CD4-positive, alpha-beta memory T cell (primary cell): ENCODE results near the gene NADK. TPM values are rescaled to one million over a fixed set of nuclear protein-coding genes. Genes with fewer than 3 reads are reported as not detected.

ENCODE experiments used
- CTCF ChIA-PET: fragments of 350-600 bp; sonication (Branson Sonifier 250); formaldehyde crosslinking; loops from one replicate; lab custom pipeline; 2021; ENCODE audit warnings: inconsistent platforms; ENCODE audit not compliant: partially characterized antibody; lab: Charles Lee
- POLR2A ChIA-PET: fragments of 350-600 bp; sonication (Branson Sonifier 250); formaldehyde crosslinking; loops from one replicate; lab custom pipeline; 2021; ENCODE audit not compliant: partially characterized antibody; lab: Charles Lee
- DNase-seq, 5 donors: peaks; one replicate each; pipeline versions ENCODE4 v3.0.0 to v3.0.0-alpha.2; 2020 to 2022; ENCODE audit warnings: mixed read lengths in 1 of 5
- H3K27ac ChIP-seq: one replicate; pipeline ENCODE4 v1.7.0; 2013; ENCODE audit warnings: low read depth, low read length
- H3K27me3 ChIP-seq: 2 replicates; pipeline ENCODE4 v1.7.0; 2013; ENCODE audit warnings: mild to moderate bottlenecking, low read length, moderate library complexity; ENCODE audit not compliant: insufficient read depth
- H3K36me3 ChIP-seq: 2 replicates; pipeline ENCODE4 v1.7.0; 2013; ENCODE audit warnings: mild to moderate bottlenecking, low read length, moderate library complexity; ENCODE audit not compliant: insufficient read depth
- H3K4me1 ChIP-seq: 2 replicates; pipeline ENCODE4 v1.7.0; 2013; ENCODE audit warnings: mild to moderate bottlenecking, low read length, moderate library complexity; ENCODE audit not compliant: insufficient read depth
- H3K4me3 ChIP-seq, 2 donors: one replicate each; pipeline ENCODE4 v1.7.0; 2013; ENCODE audit warnings: low read length in 2 of 2, mild to moderate bottlenecking in 1 of 2
- H3K9me3 ChIP-seq, 2 donors: one replicate each; pipeline ENCODE4 v1.7.0; 2013; ENCODE audit warnings: low read length in 2 of 2, control low read depth in 1 of 2; ENCODE audit not compliant: control insufficient read depth in 1 of 2
- H3K27ac Mint-ChIP-seq, 7 donors: one replicate each; pipeline ENCODE4 v1.8.0; 2020 to 2021; ENCODE audit warnings: mixed read lengths in 7 of 7, mild to moderate bottlenecking in 6 of 7, inconsistent platforms in 3 of 7, moderate library complexity in 3 of 7
- H3K27me3 Mint-ChIP-seq, 2 donors: one replicate each; pipeline ENCODE4 v1.8.0; 2020 to 2021; ENCODE audit warnings: mixed read lengths in 2 of 2
- H3K36me3 Mint-ChIP-seq, 2 donors: one replicate each; pipeline ENCODE4 v1.8.0; 2020 to 2021; ENCODE audit warnings: mixed read lengths in 2 of 2, inconsistent platforms in 1 of 2, mild to moderate bottlenecking in 1 of 2
- H3K4me1 Mint-ChIP-seq, 4 donors: one replicate each; pipeline ENCODE4 v1.8.0; 2020 to 2021; ENCODE audit warnings: mixed read lengths in 4 of 4, mild to moderate bottlenecking in 1 of 4
- H3K4me3 Mint-ChIP-seq, 8 donors: one replicate each; pipeline ENCODE4 v1.8.0; 2020 to 2021; ENCODE audit warnings: mixed read lengths in 8 of 8, mild to moderate bottlenecking in 7 of 8, moderate library complexity in 6 of 8, inconsistent platforms in 3 of 8
- H3K9me3 Mint-ChIP-seq, 8 donors: one replicate each; pipeline ENCODE4 v1.8.0; 2020 to 2021; ENCODE audit warnings: mixed read lengths in 8 of 8, mild to moderate bottlenecking in 5 of 8, inconsistent platforms in 3 of 8, moderate library complexity in 1 of 8
- intact Hi-C: fragments of 100-400 bp; cut with micrococcal nuclease; formaldehyde crosslinking; loops from one replicate; pipeline ENCODE4 v1.15.1; 2023
- polyA plus RNA-seq, 2 donors: library from polyadenylated mRNA; unstranded; fragments of 300-500 nt; fragmentation: Illumina TruSeq; gene quantifications; one replicate each; pipeline ENCODE4 v1.2.3, GENCODE V29; 2021
- total RNA-seq, 2 experiments: library from RNA; stranded (reverse); gene quantifications; one replicate each; pipeline ENCODE4 v1.2.3, GENCODE V29; 2021

NADK gene
- total and polyA plus RNA-seq, 4 experiments from 2014 or later, result 21.0 to 56.0 (median 38.5) TPM

DNA sequence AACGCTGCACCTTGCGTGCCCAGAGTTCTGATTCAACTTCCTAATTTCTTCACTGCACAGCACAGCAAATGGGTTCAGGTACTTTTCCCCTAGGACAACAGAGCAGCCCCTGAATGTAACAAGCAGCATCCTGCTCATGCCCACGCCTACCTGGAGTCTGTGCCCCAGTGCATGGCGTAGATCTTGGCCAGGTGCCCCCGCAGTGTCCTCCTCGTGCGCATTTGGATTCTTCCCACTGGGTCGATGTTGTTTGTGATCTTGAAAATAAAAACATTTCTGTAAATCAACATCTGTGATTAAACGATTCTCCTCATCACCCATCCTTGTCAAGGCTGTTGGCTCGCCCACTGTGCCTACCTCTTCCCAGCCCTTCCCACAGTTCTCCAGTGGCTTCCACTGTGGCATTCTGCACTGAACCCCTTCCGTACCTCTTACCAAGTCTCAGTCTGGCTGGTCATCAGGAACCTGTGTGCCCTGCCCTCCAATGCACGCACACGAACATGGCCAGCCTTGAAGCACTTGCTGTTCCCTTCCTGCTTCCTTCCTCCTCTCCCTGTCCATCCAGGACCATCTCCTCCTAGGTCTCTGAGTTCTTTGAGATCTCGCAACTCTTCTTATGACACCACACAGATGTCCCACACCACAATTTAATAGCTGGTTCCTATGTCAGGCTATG, 37.5 kb upstream of the NADK start:
- DNase-seq, result no peak
- peaks cover 26 to 51% of the 10 kb centered on the region in 2 donors for H3K36me3 Mint-ChIP-seq
- peaks cover 0 to 12% (median 4%) of the 10 kb centered on the region in 4 donors for H3K4me1 Mint-ChIP-seq
- no peaks in the 10 kb centered on the region for H3K9me3 Mint-ChIP-seq
- H3K4me3 Mint-ChIP-seq, result no peak overlapping the region
- Histone ChIP-seq H3K9me3 (no peaks in the 10 kb centered on the region), H3K27me3 (no peaks in the 10 kb centered on the region), H3K27ac (no peak overlapping the region), H3K4me3 (no peak overlapping the region), H3K36me3 (peaks cover 47% of the 10 kb centered on the region), H3K4me1 (no peaks in the 10 kb centered on the region)
- H3K27ac Mint-ChIP-seq, result peak overlapping the region in 2 of 7 donors; percentile 4 to 90
- intact Hi-C loops, result no loop called here
- POLR2A ChIA-PET, result no interaction called here
- CTCF ChIA-PET, result no interaction called here
- H3K27me3 Mint-ChIP-seq, result no peaks in the 10 kb centered on the region

DNA sequence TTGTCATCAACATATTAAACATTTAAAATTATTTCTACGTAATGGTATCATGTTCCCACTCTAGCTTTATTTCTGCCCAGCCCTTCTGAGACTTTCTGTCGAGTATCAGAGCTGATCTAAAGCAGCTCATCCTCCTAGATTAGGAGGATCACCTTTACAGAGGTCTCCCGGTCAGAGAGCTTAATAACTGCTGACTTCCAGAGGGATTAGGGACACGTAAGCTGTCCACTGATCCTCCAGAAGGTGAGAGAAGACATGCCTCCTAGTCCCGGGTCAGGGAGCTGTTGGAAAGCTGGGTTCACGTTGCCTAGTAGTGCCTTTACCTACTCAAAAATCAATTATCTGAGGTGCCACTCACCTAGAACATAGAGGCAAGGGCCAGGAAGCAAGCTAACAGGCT, 31.2 kb upstream of the NADK start:
- peaks cover 0 to 12% (median 1%) of the 10 kb centered on the region in 4 donors for H3K4me1 Mint-ChIP-seq
- ChIA-PET POLR2A (interaction anchor here (0.8 to 2.2 kb wide), 2 partner anchors 30 to 99 kb away, joined by 3 to 7 read pairs; no protein-coding TSS in a partner anchor), CTCF (interaction anchor here (0.7 to 1.1 kb wide), 2 partner anchors 19 to 99 kb away, joined by 3 read pairs; no protein-coding TSS in a partner anchor)
- peaks cover 17 to 48% of the 10 kb centered on the region in 2 donors for H3K36me3 Mint-ChIP-seq
- H3K4me3 ChIP-seq, result no peak overlapping the region
- peaks cover 42% of the 10 kb centered on the region for H3K36me3 ChIP-seq
- no peak overlapping the region for H3K27ac ChIP-seq
- intact Hi-C loops, result loop anchor here (10.0 kb wide), 1 partner anchor 45 kb away; no protein-coding TSS in a partner anchor
- no peaks in the 10 kb centered on the region for H3K9me3 Mint-ChIP-seq
- peak overlapping the region in 2 of 7 donors; percentile 10 to 31 for H3K27ac Mint-ChIP-seq
- H3K27me3 ChIP-seq, result no peaks in the 10 kb centered on the region
- no peak for DNase-seq
- no peak overlapping the region for H3K4me3 Mint-ChIP-seq
- H3K9me3 ChIP-seq, result no peaks in the 10 kb centered on the region
- no peaks in the 10 kb centered on the region for H3K27me3 Mint-ChIP-seq
- no peaks in the 10 kb centered on the region for H3K4me1 ChIP-seq

DNA sequence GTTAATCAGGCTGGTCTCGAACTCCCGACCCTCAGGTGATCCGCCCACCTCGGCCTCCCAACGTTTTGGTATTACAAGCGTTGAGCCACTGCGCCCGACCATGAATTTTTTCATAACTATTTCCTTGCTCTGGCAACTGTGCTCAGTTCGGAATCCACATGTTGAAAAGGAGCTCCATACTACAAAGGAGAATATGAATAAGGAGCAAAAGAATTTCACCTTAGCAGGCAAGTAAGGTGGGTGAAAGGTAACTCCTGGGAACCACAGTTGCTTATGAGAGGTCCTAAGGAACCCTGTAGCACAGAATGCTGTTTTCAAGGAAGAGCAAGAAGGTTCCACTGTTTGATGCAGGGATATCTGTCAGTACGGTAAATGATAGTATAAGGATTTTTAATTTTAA, 29.9 kb upstream of the NADK start:
- no peaks in the 10 kb centered on the region for H3K4me1 ChIP-seq
- peaks cover 41% of the 10 kb centered on the region for H3K36me3 ChIP-seq
- H3K36me3 Mint-ChIP-seq, result peaks cover 15 to 49% of the 10 kb centered on the region in 2 donors
- no peaks in the 10 kb centered on the region for H3K9me3 Mint-ChIP-seq
- no peak overlapping the region for H3K27ac ChIP-seq
- no peaks in the 10 kb centered on the region for H3K27me3 ChIP-seq
- H3K27me3 Mint-ChIP-seq, result no peaks in the 10 kb centered on the region
- peaks cover under 1 to 15% (median 4%) of the 10 kb centered on the region in 4 donors for H3K4me1 Mint-ChIP-seq
- ChIA-PET CTCF (interaction anchor here (1.1 kb wide), 1 partner anchor 20 kb away, joined by 3 read pairs; no protein-coding TSS in a partner anchor), POLR2A (no interaction called here)
- no peak for DNase-seq
- H3K9me3 ChIP-seq, result no peaks in the 10 kb centered on the region
- H3K27ac Mint-ChIP-seq, result peak overlapping the region in 2 of 7 donors; percentile 22 to 75
- H3K4me3 Mint-ChIP-seq, result no peak overlapping the region
- intact Hi-C loops, result loop anchor here (10.0 kb wide), 1 partner anchor 47 kb away; no protein-coding TSS in a partner anchor
- H3K4me3 ChIP-seq, result no peak overlapping the region

DNA sequence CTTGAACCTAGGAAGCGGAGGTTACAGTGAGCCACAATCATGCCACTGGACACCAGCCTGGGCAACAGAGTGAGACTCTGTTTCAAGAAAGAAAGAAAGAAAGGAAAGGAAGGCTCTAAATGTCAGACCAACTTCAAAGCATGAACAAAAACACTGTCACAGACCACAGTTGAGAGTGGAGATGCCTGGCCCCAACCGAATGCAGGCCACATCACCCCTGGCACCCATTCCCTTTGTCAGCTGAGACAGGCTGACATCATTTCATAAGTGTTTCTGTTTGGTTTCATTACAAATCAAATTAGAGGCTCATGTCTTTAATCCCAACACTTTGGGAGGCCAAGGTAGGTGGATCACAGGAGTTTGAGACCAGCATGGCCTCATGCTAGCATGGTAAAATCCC, 28.6 kb upstream of the NADK start:
- CTCF ChIA-PET, result no interaction called here
- H3K36me3 Mint-ChIP-seq, result peaks cover 25 to 50% of the 10 kb centered on the region in 2 donors
- intact Hi-C loops, result loop anchor here (10.0 kb wide), 1 partner anchor 48 kb away; no protein-coding TSS in a partner anchor
- H3K9me3 Mint-ChIP-seq, result no peaks in the 10 kb centered on the region
- Histone ChIP-seq H3K36me3 (peaks cover 41% of the 10 kb centered on the region), H3K9me3 (no peaks in the 10 kb centered on the region), H3K4me1 (no peaks in the 10 kb centered on the region), H3K27me3 (no peaks in the 10 kb centered on the region), H3K4me3 (no peak overlapping the region), H3K27ac (no peak overlapping the region)
- DNase-seq, result no peak
- no peaks in the 10 kb centered on the region for H3K27me3 Mint-ChIP-seq
- no peak overlapping the region for H3K4me3 Mint-ChIP-seq
- peak overlapping the region in 2 of 7 donors; percentile 41 to 47 for H3K27ac Mint-ChIP-seq
- peaks cover 4 to 19% (median 13%) of the 10 kb centered on the region in 4 donors for H3K4me1 Mint-ChIP-seq
- POLR2A ChIA-PET, result no interaction called here

DNA sequence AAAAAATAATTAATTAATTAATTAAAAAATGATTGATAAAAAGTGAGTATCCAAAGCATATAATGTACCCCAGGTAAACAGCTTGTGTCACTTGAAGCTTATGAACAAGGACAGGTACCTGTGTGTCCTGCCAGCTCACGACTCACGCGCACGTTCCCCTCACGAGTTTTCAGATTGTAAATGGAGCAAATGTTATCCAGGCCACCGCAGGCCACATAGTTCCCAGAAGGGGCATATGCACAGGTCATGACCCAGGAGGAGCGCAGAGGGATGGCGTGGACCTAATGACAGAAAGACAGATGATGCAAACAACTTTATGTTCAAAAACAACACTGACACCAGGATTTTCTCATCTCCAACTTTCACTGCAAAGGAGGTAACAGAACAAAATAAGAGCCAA, 26.0 kb upstream of the NADK start:
- peaks cover 8 to 33% (median 24%) of the 10 kb centered on the region in 4 donors for H3K4me1 Mint-ChIP-seq
- no peak overlapping the region for H3K4me3 Mint-ChIP-seq
- CTCF ChIA-PET, result interaction anchor here (1.3 to 1.7 kb wide), 2 partner anchors 20 to 105 kb away, joined by 4 to 5 read pairs; no protein-coding TSS in a partner anchor
- Histone ChIP-seq H3K9me3 (no peaks in the 10 kb centered on the region), H3K4me1 (no peaks in the 10 kb centered on the region), H3K27ac (no peak overlapping the region), H3K27me3 (no peaks in the 10 kb centered on the region), H3K36me3 (peaks cover 54% of the 10 kb centered on the region), H3K4me3 (no peak overlapping the region)
- no peaks in the 10 kb centered on the region for H3K9me3 Mint-ChIP-seq
- POLR2A ChIA-PET, result interaction anchor here (0.9 to 1.6 kb wide), 2 partner anchors 9 to 24 kb away, joined by 3 to 4 read pairs; no protein-coding TSS in a partner anchor
- intact Hi-C loops, result loop anchor here (10.0 kb wide), 1 partner anchor 50 kb away; no protein-coding TSS in a partner anchor
- no peaks in the 10 kb centered on the region for H3K27me3 Mint-ChIP-seq
- no peak for DNase-seq
- peak overlapping the region in 3 of 7 donors; percentile 16 to 47 (median 17) for H3K27ac Mint-ChIP-seq
- H3K36me3 Mint-ChIP-seq, result peaks cover 27 to 64% of the 10 kb centered on the region in 2 donors

DNA sequence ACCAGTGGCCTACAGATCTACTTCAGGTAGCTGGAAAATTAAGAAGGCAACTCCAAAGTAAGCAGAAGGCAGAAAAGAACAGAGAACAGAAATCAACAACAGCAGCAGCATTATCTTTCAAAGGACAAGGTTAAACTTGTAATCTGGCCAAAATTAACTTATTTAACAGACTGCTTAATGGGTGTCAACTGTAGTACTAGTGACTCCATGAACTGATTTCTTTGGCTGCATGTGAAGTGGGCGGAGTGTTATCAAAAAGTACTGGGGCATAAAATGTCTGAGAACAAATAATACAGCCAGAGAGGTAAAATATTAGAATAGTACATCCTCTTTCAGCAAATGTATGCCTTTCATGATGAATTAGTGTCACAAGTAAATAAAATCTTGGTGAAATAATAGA, 24.6 kb upstream of the NADK start:
- no peaks in the 10 kb centered on the region for H3K9me3 Mint-ChIP-seq
- H3K27ac Mint-ChIP-seq, result peak overlapping the region in 5 of 7 donors; percentile 15 to 57 (median 41)
- peaks cover 24 to 67% of the 10 kb centered on the region in 2 donors for H3K36me3 Mint-ChIP-seq
- Histone ChIP-seq H3K27me3 (no peaks in the 10 kb centered on the region), H3K36me3 (peaks cover 58% of the 10 kb centered on the region), H3K4me1 (no peaks in the 10 kb centered on the region), H3K27ac (no peak overlapping the region), H3K9me3 (no peaks in the 10 kb centered on the region), H3K4me3 (no peak overlapping the region)
- no peak for DNase-seq
- ChIA-PET CTCF (no interaction called here), POLR2A (interaction anchor here (1.6 kb wide), 1 partner anchor 23 kb away, joined by 4 read pairs; no protein-coding TSS in a partner anchor)
- no peaks in the 10 kb centered on the region for H3K27me3 Mint-ChIP-seq
- H3K4me3 Mint-ChIP-seq, result no peak overlapping the region
- peaks cover 8 to 33% (median 24%) of the 10 kb centered on the region in 4 donors for H3K4me1 Mint-ChIP-seq
- intact Hi-C loops, result loop anchor here (10.0 kb wide), 1 partner anchor 52 kb away; no protein-coding TSS in a partner anchor

DNA sequence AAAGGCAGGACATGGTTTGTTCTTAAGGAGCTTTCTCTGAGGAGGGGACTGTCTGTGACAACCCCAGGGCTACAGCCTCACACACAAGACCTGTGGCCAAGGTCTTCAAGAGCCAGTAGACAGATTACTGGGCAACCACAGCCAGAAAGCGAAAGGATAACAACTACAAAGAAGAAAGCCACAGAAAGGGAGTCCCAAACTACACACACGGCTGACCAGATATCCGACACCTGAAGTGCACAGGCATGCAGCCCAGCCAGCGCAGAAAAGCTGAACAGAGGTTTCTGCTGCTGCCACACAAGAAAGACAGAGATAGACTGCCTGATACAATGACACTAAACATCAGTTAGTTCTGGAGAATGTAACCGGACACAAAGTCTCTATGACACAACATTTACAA, 21.4 kb upstream of the NADK start:
- H3K27ac ChIP-seq, result no peak overlapping the region
- H3K27ac Mint-ChIP-seq, result peak overlapping the region in 5 of 7 donors; percentile 18 to 85 (median 68)
- no peaks in the 10 kb centered on the region for H3K9me3 ChIP-seq
- ChIA-PET CTCF (interaction anchor here (1.6 kb wide), 1 partner anchor 105 kb away, joined by 4 read pairs; no protein-coding TSS in a partner anchor), POLR2A (no interaction called here)
- intact Hi-C loops, result loop anchor here (10.0 kb wide), 1 partner anchor 55 kb away; no protein-coding TSS in a partner anchor
- no peaks in the 10 kb centered on the region for H3K27me3 ChIP-seq
- H3K36me3 ChIP-seq, result peaks cover 71% of the 10 kb centered on the region
- peaks cover 29 to 75% of the 10 kb centered on the region in 2 donors for H3K36me3 Mint-ChIP-seq
- no peaks in the 10 kb centered on the region for H3K27me3 Mint-ChIP-seq
- no peak overlapping the region for H3K4me3 ChIP-seq
- H3K4me3 Mint-ChIP-seq, result no peak overlapping the region
- H3K4me1 Mint-ChIP-seq, result peaks cover 12 to 41% (median 26%) of the 10 kb centered on the region in 4 donors
- no peak for DNase-seq
- H3K9me3 Mint-ChIP-seq, result no peaks in the 10 kb centered on the region
- H3K4me1 ChIP-seq, result no peaks in the 10 kb centered on the region
